Measurements from ENCODE around the gene MAP2K5.

The MAP2K5 gene

DNA sequence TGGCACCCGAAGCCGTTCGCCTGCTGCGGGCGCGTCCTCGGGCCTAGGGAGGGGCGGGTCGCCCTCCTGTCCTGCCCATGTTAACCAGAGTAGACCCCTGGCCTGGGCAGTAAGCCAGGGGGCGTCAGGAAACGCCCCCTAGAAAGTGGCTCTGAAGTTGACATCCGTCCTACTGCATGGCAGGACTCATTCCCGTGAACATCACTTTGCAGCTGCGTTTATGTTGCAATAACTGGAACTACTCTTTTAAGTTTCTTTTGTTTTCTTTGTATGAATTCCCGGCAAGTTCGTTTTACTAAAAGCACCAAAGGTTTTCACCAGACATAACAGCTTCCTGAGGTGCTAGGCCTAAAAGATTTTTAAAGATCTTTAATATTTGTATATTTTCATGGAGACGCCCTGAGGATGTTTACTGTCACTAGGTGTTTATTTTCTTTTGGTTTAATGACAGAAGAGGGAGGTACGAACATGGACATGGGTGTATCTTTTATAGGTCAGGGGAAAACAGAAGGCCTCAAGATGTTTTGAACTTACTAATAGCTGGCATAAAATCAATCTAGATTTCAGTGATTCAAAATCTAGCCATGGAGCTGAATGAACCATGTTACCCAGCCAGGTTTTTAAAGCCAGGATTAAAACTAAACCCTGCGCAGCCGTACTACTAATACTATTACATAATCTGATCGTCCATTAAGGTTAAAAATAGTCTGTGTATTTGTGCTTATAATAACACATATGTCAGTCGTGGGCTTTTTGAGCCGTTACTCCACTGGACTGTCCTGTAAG lies 20.5 kb upstream of the MAP2K5 start:
- peak; percentile 87 for DNase-seq

- DNase-seq, result no peak
Measured at GRCh38 chr15:67523330-67523729, 19.2 kb upstream of the MAP2K5 start.

DNA sequence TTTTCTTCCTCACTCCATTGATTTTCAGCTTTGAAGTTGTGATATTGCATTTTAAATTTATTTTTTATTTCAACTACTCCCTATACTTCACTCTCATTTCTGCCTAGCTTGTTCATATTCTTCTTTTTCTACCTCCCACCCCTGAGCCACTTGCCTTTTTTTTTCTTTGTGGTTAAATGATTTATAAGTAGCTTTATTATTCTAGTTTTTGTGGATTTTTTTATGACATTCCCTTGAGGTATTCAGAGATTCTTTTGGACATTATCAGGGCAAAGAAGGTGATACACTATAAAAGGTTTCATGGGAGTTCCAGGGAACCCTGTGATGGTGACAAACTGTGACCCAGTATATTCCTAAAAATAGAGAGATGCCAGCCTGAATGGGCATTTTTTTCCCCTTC lies 18.3 kb upstream of the MAP2K5 start:
- no peak for DNase-seq

DNA sequence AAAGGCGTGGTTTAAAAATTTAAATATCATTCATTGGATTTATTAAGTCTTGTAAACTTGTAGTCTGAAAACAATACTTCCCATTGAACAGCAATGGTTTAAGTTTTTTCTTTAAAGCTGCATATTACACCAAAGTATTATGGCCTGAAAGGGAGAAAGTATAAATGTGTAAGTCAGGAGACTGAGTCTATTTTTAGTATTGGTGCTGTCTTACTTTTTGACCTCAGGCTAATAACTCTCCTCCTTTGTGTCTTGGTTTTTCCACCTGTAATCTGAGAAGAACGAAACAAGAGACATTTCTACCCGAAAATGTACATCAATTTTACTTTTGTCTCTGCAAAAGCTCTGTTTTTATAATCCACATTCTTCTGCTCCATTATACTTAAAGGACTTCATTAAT lies 14.0 kb upstream of the MAP2K5 start:
- DNase-seq, result no peak

DNA sequence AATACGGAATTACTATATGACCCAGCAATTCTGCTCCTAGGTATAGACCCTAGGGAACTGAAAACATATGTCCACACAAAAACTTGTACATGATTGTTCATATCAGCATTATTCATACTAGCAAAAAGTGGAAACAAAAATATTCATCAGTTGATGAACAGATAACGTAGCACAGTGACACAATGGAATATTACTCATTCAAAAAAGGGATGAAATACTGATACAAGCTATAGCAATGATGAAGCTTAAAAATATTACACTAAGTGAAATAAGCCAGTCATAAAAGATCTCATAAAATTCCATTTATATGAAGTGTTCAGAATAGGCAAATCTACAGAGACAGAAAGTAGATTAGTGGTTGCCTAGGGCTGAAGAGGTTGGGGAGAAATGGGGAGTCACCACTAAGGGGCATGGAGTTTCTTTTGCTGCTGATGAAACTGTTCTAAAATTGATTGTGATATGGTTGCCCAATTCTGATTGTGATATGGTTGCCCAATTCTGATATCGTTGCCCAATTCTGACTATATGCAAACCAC lies 11.1 kb upstream of the MAP2K5 start:
- no peak for DNase-seq

DNA sequence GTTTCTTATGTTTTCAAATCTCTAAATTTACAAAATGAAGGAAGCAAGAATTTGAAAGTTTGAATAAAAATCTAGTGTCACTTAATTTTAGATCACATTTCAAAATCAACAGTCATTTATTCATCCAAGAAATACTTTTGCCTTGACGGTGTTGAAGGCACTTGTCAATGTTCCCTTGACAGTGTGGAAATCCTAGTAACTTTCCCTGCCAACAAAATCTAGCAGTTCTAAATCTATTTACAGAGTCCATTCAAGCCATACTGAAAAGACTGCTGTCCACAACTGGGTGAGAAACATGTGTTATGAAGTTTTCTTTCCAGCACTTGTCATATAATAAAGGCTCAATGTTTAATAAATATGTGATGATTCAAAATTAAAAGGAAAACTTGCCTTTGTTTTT lies 8.6 kb upstream of the MAP2K5 start:
- no peak for DNase-seq

- DNase-seq, result no peak
Measured at GRCh38 chr15:67534360-67534759, 8.1 kb upstream of the MAP2K5 start.

GRCh38 chr15:67537771-67538170 lies 4.7 kb upstream of the MAP2K5 start:
- no peak for DNase-seq

DNA sequence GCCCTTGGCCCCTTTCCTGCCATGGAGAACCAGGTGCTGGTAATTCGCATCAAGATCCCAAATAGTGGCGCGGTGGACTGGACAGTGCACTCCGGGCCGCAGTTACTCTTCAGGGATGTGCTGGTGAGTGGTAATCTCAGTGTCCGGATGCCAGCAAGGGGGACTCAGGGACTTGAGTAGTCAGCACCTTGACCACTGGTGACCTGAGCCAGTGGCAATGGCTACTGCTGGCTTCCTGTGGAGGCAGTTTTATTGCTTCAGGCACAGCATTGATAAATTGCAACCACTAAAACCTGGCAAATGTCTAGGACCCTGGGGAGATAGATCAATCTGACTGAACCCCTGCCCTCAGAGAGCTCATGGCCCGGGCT lies 830 bp downstream of the MAP2K5 start:
- peak; percentile 50 for DNase-seq

DNA sequence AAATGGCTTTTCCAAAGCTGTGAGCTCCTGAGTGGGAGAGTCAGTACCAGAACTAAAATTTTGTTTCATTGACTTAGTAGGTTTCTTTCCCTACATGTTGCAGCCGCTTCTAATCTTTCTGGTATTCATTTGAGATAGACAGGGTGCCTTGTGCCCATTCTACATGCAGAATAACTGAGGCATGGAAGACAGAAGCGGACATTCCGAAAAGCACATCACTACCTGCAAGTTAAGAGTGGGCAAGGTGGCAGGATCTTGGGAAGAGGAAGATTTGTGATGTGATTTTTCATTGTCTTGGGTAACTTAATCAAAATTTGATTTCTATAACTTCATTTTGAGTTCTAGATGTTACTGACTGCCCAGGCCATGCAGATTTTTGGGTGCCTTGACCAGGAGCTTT lies 2.0 kb downstream of the MAP2K5 start:
- no peak for DNase-seq

DNA sequence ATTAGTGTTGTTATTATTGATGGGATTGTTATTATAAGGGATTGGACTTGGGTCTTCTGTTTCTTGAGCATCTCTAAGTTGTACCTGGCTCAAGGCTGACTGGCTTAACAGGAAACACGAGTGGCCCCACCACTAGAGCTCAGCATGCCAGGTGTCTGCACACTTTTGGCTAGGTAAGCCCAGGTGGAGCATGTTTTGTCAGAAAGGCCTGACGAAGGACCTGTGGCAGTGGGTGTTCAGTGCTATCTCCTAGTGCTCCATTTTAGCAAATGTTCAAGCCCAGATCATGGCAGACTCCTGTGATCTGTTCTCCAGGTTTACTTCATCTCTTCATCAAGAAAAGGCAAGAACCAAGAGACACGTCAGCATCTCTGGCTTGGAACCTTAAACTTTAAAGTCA lies 3.4 kb downstream of the MAP2K5 start:
- DNase-seq, result no peak

GRCh38 chr15:67547064-67547463 lies 4.6 kb downstream of the MAP2K5 start:
- DNase-seq, result no peak

GRCh38 chr15:67547836-67548235 lies 5.3 kb downstream of the MAP2K5 start:
- no peak for DNase-seq

DNA sequence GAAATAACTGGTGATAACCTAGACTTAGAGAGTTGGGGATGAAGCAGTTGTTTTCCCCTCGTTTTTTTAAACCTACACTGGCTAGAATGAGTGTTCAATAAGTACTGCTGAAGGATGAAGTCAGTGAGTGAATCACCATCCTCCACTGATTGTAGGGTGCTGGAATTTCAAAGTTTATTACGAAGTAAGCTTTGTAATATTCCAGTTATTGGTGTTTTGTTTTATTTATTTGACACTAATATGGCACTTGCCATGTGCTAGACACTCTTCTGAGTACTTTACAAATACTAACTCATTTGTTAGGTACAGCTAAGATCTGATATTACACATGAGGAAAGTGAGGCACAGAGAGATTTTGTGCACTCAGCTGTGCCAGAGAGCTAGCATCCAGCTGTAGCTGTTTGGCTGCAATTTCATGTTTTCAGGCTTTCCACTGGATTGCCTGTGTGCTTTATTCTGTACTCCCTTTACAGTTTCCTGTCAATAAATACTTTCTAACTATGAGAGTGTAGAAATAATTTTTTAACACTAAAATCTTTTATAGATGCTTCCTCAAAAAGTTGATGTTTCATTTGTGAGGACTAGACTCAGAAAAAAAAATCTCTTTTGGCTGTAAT lies 5.8 kb downstream of the MAP2K5 start:
- DNase-seq, result no peak

GRCh38 chr15:67548862-67549651 lies 6.6 kb downstream of the MAP2K5 start:
- DNase-seq, result peak; percentile 4

DNA sequence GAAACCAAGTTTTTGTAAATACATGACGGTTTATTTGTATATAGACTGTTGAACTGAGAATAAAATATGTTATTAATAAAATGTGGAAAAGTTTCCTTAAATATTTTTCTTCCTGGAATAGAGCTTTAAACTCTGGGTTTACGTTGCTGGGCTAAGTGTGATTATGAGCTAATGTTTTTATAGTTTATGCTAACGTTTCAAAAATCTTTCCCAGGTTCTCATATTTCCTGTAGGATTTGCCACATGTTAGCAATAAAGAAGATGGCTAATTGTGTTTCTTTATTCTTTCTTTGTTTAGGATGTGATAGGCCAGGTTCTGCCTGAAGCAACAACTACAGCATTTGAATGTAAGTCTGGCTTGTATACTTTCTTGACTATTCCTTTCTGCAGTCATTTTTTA lies 7.2 kb downstream of the MAP2K5 start:
- DNase-seq, result no peak

- DNase-seq, result no peak
Measured at GRCh38 chr15:67550522-67550921, 8.0 kb downstream of the MAP2K5 start.

DNA sequence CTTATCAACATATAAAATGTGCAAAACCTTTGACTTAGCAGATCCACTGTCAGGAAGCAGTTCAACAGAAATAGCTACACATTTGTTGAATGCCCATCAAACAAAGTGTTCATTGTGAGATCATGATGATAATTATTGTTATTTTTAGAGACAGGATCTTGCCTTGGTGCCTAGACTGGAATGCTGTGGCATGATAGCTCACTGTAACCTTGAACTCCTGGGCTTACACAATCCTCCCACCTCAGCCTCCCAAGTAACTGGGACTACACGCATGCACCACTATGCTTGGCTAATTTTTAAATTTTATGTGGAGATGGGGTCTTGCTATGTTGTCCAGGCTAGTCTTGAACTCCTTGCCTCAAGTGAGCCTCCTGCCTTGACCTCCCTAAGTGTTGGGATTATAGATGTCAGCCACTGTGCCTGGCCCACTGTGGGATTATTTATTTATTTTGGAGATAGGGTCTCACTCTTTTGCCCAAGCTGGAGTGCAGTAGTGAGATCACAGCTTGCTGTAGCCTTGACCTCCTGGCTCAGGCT lies 8.8 kb downstream of the MAP2K5 start:
- DNase-seq, result no peak

DNA sequence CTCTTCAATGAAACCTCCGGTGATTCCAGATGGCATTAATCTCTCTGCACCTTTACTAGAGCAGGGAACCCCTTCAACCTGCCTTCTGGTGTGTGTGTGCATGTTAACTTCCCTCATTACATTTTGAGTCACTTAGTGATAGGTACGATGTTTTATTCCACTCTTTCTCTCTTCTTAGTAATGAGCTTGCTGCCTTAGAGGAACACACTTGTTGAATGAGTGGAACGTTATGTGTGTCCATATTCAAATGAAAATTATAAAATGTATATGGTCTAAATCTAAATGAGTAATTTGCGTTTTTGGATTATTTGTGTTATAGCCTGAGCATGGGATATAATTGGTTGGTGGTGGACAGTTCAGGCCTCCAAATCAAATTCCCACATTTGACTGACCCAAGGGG lies 12.1 kb downstream of the MAP2K5 start:
- no peak for DNase-seq

GRCh38 chr15:67556976-67557570 lies 14.6 kb downstream of the MAP2K5 start:
- DNase-seq, result no peak

GRCh38 chr15:67558502-67558901 lies 16.0 kb downstream of the MAP2K5 start:
- DNase-seq, result no peak

GRCh38 chr15:67559158-67559557 lies 16.7 kb downstream of the MAP2K5 start:
- DNase-seq, result no peak

DNA sequence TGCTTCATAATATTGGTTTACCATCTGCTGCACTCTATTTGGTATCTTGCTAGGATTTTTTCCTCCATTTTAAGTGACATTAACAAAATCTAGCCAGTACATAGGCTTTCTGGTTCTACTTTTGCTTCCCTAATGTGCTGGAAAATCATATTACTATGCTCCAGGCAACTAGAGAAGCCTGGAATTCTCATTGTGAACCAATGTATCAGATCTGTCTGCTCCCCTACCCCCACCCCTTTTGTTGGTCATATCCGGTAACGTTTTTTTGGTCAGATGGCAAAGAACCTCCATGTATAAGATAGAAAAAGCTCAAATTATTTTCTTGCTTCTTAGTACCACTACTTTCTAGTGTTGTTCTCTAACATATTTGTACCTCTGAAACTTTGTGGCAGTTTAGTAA lies 17.1 kb downstream of the MAP2K5 start:
- DNase-seq, result no peak

Measured in NCI-H82 (cell line).